ENCODE results near the gene CREB3L2. TPM values are rescaled to one million over a fixed set of nuclear protein-coding genes. Genes with fewer than 3 reads are reported as not detected.

CREB3L2 gene
- total RNA-seq, 1 experiment from 2014 or later: 16.0 TPM

GRCh38 chr7:137873524-137873923, 128.4 kb downstream of the CREB3L2 start:
- Histone ChIP-seq H3K27me3 (replicated peaks) (no peaks in the 10 kb centered on the region), H3K36me3 (peaks cover 30% of the 10 kb centered on the region), H3K27ac (peak overlapping the region; percentile 78), H3K4me3 (no peak overlapping the region), H3K4me1 (replicated peaks) (peaks cover 31% of the 10 kb centered on the region), H3K9me3 (replicated peaks) (no peaks in the 10 kb centered on the region)
- DNase-seq (ENCODE audit: low read depth in 1 of 2, low spot score in 2 of 2): peak; percentile 60 to 65

GRCh38 chr7:137871170-137871915, 130.5 kb downstream of the CREB3L2 start:
- Histone ChIP-seq H3K9me3 (replicated peaks) (peaks cover 5% of the 10 kb centered on the region), H3K4me3 (no peak overlapping the region), H3K4me1 (replicated peaks) (peaks cover 31% of the 10 kb centered on the region), H3K27ac (no peak overlapping the region), H3K36me3 (peaks cover 15% of the 10 kb centered on the region), H3K27me3 (replicated peaks) (no peaks in the 10 kb centered on the region)
- DNase-seq (ENCODE audit: low read depth in 1 of 2, low spot score in 2 of 2): no peak

- Histone ChIP-seq H3K27ac (no peak overlapping the region), H3K4me3 (no peak overlapping the region)
Measured at GRCh38 chr7:137870684-137871083, 131.2 kb downstream of the CREB3L2 start.

GRCh38 chr7:137870078-137870477, 131.8 kb downstream of the CREB3L2 start:
- Histone ChIP-seq H3K4me1 (replicated peaks) (peaks cover 25% of the 10 kb centered on the region), H3K36me3 (peaks cover 5% of the 10 kb centered on the region)
- DNase-seq (ENCODE audit: low read depth in 1 of 2, low spot score in 2 of 2): no peak

More at GRCh38 chr7:137870684-137871083, 131.2 kb downstream of the CREB3L2 start:
- peaks cover 11% of the 10 kb centered on the region for H3K36me3 ChIP-seq
- DNase-seq (ENCODE audit: low read depth in 1 of 2, low spot score in 2 of 2): no peak
- peaks cover 31% of the 10 kb centered on the region for H3K4me1 ChIP-seq (replicated peaks)
- H3K27me3 ChIP-seq (replicated peaks): no peaks in the 10 kb centered on the region
- H3K9me3 ChIP-seq (replicated peaks): peaks cover 5% of the 10 kb centered on the region

GRCh38 chr7:137869260-137869659, 132.6 kb downstream of the CREB3L2 start:
- peaks cover 5% of the 10 kb centered on the region for H3K9me3 ChIP-seq (replicated peaks)
- no peaks in the 10 kb centered on the region for H3K27me3 ChIP-seq (replicated peaks)
- no peak for DNase-seq (ENCODE audit: low read depth in 1 of 2, low spot score in 2 of 2)
- H3K4me1 ChIP-seq (replicated peaks): peaks cover 17% of the 10 kb centered on the region
- H3K27ac ChIP-seq: no peak overlapping the region
- H3K4me3 ChIP-seq: no peak overlapping the region
- peaks cover 4% of the 10 kb centered on the region; the same call in 1 of the 2 replicates for H3K36me3 ChIP-seq

More at GRCh38 chr7:137870078-137870477, 131.8 kb downstream of the CREB3L2 start:
- Histone ChIP-seq H3K27me3 (replicated peaks) (no peaks in the 10 kb centered on the region), H3K4me3 (no peak overlapping the region), H3K9me3 (replicated peaks) (peaks cover 5% of the 10 kb centered on the region), H3K27ac (no peak overlapping the region)

GRCh38 chr7:137867289-137867688, 134.6 kb downstream of the CREB3L2 start:
- Histone ChIP-seq H3K4me3 (no peak overlapping the region), H3K4me1 (replicated peaks) (no peaks in the 10 kb centered on the region), H3K9me3 (replicated peaks) (peaks cover 5% of the 10 kb centered on the region), H3K27me3 (replicated peaks) (no peaks in the 10 kb centered on the region), H3K36me3 (no peaks in the 10 kb centered on the region; the same call in 1 of the 2 replicates), H3K27ac (no peak overlapping the region)
- no peak for DNase-seq (ENCODE audit: low read depth in 1 of 2, low spot score in 2 of 2)

GRCh38 chr7:137865764-137866163, 136.1 kb downstream of the CREB3L2 start:
- H3K36me3 ChIP-seq: no peaks in the 10 kb centered on the region; the same call in 1 of the 2 replicates
- DNase-seq (ENCODE audit: low read depth in 1 of 2, low spot score in 2 of 2): no peak
- no peaks in the 10 kb centered on the region for H3K27me3 ChIP-seq (replicated peaks)
- H3K9me3 ChIP-seq (replicated peaks): peaks cover 5% of the 10 kb centered on the region
- no peak overlapping the region for H3K4me3 ChIP-seq
- no peak overlapping the region for H3K27ac ChIP-seq
- H3K4me1 ChIP-seq (replicated peaks): no peaks in the 10 kb centered on the region

GRCh38 chr7:137862964-137863363, 138.9 kb downstream of the CREB3L2 start:
- Histone ChIP-seq H3K4me1 (replicated peaks) (no peaks in the 10 kb centered on the region), H3K9me3 (replicated peaks) (peaks cover 5% of the 10 kb centered on the region), H3K36me3 (no peaks in the 10 kb centered on the region; the same call in 1 of the 2 replicates), H3K4me3 (no peak overlapping the region), H3K27ac (no peak overlapping the region), H3K27me3 (replicated peaks) (no peaks in the 10 kb centered on the region)
- no peak for DNase-seq (ENCODE audit: low read depth in 1 of 2, low spot score in 2 of 2)

GRCh38 chr7:137862358-137862757, 139.5 kb downstream of the CREB3L2 start:
- Histone ChIP-seq H3K36me3 (no peaks in the 10 kb centered on the region; the same call in 1 of the 2 replicates), H3K27me3 (replicated peaks) (no peaks in the 10 kb centered on the region), H3K4me3 (no peak overlapping the region), H3K27ac (no peak overlapping the region), H3K9me3 (replicated peaks) (peaks cover 5% of the 10 kb centered on the region), H3K4me1 (replicated peaks) (no peaks in the 10 kb centered on the region)
- no peak for DNase-seq (ENCODE audit: low read depth in 1 of 2, low spot score in 2 of 2)

GRCh38 chr7:137860542-137860941, 141.3 kb downstream of the CREB3L2 start:
- 0 out of 2 replicates have a peak, but pooled peaks cover 4% of the 10 kb centered on the region for H3K27me3 ChIP-seq (replicated peaks)
- H3K36me3 ChIP-seq: no peaks in the 10 kb centered on the region; the same call in 1 of the 2 replicates
- DNase-seq (ENCODE audit: low read depth in 1 of 2, low spot score in 2 of 2): no peak
- H3K4me3 ChIP-seq: no peak overlapping the region
- H3K27ac ChIP-seq: no peak overlapping the region
- no peaks in the 10 kb centered on the region for H3K4me1 ChIP-seq (replicated peaks)
- H3K9me3 ChIP-seq (replicated peaks): no peaks in the 10 kb centered on the region

- Histone ChIP-seq H3K4me3 (no peak overlapping the region), H3K36me3 (no peaks in the 10 kb centered on the region), H3K9me3 (replicated peaks) (no peaks in the 10 kb centered on the region), H3K4me1 (replicated peaks) (no peaks in the 10 kb centered on the region), H3K27ac (no peak overlapping the region), H3K27me3 (replicated peaks) (peaks cover 16% of the 10 kb centered on the region)
- no peak for DNase-seq (ENCODE audit: low read depth in 1 of 2, low spot score in 2 of 2)
Measured at GRCh38 chr7:137853053-137853452, 148.8 kb downstream of the CREB3L2 start.

GRCh38 chr7:137852108-137852507, 149.8 kb downstream of the CREB3L2 start:
- Histone ChIP-seq H3K36me3 (no peaks in the 10 kb centered on the region), H3K4me3 (no peak overlapping the region), H3K27ac (no peak overlapping the region), H3K27me3 (replicated peaks) (peaks cover 25% of the 10 kb centered on the region), H3K9me3 (replicated peaks) (0 out of 2 replicates have a peak, but pooled peaks cover 3% of the 10 kb centered on the region), H3K4me1 (replicated peaks) (peaks cover 4% of the 10 kb centered on the region)
- no peak for DNase-seq (ENCODE audit: low read depth in 1 of 2, low spot score in 2 of 2)

GRCh38 chr7:137850972-137851945, 150.6 kb downstream of the CREB3L2 start:
- H3K36me3 ChIP-seq: no peaks in the 10 kb centered on the region
- no peak for DNase-seq (ENCODE audit: low read depth in 1 of 2, low spot score in 2 of 2)
- no peak overlapping the region for H3K27ac ChIP-seq
- peaks cover 11% of the 10 kb centered on the region for H3K4me1 ChIP-seq (replicated peaks)
- peaks cover 31% of the 10 kb centered on the region for H3K27me3 ChIP-seq (replicated peaks)
- 0 out of 2 replicates have a peak, but pooled peaks cover 3% of the 10 kb centered on the region for H3K9me3 ChIP-seq (replicated peaks)
- H3K4me3 ChIP-seq: no peak overlapping the region
